Measurements from ENCODE around the gene TIMP2. TPM values are rescaled to one million over a fixed set of nuclear protein-coding genes. Genes with fewer than 3 reads are reported as not detected.

Gene TIMP2
- total and polyA plus RNA-seq, 2 of the 13 experiments (the other 11 are each of a cell fraction or from before 2014, with no cell fraction given), result 3.8 to 8.5 TPM

DNA sequence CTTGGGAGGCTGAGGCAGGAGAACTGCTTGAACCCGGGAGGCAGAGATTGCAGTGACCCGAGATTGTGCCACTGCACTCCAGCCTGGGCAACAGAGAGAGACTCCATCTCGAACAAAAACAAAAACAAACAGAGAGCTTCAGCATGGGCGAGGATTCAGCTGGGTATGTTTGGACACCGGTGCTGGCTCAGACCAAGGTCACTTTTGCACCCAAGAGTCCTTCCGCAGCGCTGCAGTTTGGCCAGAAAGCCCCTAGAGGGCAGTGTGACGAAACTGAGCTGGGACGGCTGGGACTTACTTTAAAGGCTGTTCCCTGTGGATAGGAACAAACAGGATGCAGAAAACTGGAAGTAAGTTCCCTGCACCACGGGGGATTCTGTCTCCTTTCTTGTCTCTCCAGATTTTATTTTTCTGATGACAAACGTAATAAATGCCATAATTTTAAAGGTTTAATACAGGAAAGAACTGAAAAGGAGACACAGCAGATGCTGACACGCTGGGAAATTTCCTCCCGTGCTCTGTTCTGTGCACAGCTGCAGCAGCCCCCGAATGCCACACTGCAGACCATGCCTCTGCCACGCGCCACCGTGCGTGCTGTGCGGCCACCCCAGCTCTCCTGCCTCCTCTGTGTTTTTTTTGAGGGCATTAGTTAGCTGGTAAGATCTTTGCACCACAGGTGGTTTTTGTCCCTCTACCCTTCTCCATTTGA, 59.4 kb downstream of the TIMP2 start (continued):
- TF ChIP-seq IRF9 (CRISPR knock-in tag; IDR thresholded peaks at IDR 0.05; ENCODE audit: borderline replicate concordance) (no peak), ZNF224 (CRISPR knock-in tag; IDR thresholded peaks at IDR 0.05) (0 out of 2 replicates have a peak, but pooled peaks have one; percentile 48), ZSCAN20 (CRISPR knock-in tag; IDR thresholded peaks at IDR 0.05; ENCODE audit: borderline replicate concordance) (0 out of 2 replicates have a peak, but pooled peaks have one; percentile 65), PHF5A (CRISPR knock-in tag; IDR thresholded peaks at IDR 0.05; ENCODE audit: low read depth, unreplicated experiment) (no peak), GTF2F1 (IDR thresholded peaks at IDR 0.05; ENCODE audit: low read length) (no peak), ZSCAN22 (CRISPR knock-in tag; IDR thresholded peaks at IDR 0.05) (no peak), RFXANK (CRISPR knock-in tag; IDR thresholded peaks at IDR 0.05) (0 out of 2 replicates have a peak, but pooled peaks have one; percentile 73), ZFX (CRISPR knock-in tag; IDR thresholded peaks at IDR 0.05; ENCODE audit: low read depth) (no peak), ELF3 (CRISPR knock-in tag; IDR thresholded peaks at IDR 0.05) (peak; percentile 57; the same call in 1 of the 2 replicates), NFKBIZ (CRISPR knock-in tag; IDR thresholded peaks at IDR 0.05) (no peak), SAP130 (CRISPR knock-in tag; IDR thresholded peaks at IDR 0.05; ENCODE audit: low read depth) (peak; percentile 85)
- TF ChIP-seq, protein P1, sequence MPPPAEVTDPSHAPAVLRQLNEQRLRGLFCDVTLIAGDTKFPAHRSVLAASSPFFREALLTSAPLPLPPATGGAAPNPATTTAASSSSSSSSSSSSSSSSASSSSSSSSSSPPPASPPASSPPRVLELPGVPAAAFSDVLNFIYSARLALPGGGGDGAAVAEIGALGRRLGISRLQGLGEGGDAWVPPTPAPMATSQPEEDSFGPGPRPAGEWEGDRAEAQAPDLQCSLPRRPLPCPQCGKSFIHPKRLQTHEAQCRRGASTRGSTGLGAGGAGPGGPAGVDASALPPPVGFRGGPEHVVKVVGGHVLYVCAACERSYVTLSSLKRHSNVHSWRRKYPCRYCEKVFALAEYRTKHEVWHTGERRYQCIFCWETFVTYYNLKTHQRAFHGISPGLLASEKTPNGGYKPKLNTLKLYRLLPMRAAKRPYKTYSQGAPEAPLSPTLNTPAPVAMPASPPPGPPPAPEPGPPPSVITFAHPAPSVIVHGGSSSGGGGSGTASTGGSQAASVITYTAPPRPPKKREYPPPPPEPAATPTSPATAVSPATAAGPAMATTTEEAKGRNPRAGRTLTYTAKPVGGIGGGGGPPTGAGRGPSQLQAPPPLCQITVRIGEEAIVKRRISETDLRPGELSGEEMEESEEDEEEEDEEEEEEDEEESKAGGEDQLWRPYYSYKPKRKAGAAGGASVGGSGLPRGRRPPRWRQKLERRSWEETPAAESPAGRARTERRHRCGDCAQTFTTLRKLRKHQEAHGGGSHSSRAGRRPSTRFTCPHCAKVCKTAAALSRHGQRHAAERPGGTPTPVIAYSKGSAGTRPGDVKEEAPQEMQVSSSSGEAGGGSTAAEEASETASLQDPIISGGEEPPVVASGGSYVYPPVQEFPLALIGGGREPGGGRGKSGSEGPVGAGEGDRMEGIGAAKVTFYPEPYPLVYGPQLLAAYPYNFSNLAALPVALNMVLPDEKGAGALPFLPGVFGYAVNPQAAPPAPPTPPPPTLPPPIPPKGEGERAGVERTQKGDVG (CRISPR knock-in tag; IDR thresholded peaks at IDR 0.05; ENCODE audit: borderline replicate concordance), result no peak
- TF ChIP-seq, protein P2, sequence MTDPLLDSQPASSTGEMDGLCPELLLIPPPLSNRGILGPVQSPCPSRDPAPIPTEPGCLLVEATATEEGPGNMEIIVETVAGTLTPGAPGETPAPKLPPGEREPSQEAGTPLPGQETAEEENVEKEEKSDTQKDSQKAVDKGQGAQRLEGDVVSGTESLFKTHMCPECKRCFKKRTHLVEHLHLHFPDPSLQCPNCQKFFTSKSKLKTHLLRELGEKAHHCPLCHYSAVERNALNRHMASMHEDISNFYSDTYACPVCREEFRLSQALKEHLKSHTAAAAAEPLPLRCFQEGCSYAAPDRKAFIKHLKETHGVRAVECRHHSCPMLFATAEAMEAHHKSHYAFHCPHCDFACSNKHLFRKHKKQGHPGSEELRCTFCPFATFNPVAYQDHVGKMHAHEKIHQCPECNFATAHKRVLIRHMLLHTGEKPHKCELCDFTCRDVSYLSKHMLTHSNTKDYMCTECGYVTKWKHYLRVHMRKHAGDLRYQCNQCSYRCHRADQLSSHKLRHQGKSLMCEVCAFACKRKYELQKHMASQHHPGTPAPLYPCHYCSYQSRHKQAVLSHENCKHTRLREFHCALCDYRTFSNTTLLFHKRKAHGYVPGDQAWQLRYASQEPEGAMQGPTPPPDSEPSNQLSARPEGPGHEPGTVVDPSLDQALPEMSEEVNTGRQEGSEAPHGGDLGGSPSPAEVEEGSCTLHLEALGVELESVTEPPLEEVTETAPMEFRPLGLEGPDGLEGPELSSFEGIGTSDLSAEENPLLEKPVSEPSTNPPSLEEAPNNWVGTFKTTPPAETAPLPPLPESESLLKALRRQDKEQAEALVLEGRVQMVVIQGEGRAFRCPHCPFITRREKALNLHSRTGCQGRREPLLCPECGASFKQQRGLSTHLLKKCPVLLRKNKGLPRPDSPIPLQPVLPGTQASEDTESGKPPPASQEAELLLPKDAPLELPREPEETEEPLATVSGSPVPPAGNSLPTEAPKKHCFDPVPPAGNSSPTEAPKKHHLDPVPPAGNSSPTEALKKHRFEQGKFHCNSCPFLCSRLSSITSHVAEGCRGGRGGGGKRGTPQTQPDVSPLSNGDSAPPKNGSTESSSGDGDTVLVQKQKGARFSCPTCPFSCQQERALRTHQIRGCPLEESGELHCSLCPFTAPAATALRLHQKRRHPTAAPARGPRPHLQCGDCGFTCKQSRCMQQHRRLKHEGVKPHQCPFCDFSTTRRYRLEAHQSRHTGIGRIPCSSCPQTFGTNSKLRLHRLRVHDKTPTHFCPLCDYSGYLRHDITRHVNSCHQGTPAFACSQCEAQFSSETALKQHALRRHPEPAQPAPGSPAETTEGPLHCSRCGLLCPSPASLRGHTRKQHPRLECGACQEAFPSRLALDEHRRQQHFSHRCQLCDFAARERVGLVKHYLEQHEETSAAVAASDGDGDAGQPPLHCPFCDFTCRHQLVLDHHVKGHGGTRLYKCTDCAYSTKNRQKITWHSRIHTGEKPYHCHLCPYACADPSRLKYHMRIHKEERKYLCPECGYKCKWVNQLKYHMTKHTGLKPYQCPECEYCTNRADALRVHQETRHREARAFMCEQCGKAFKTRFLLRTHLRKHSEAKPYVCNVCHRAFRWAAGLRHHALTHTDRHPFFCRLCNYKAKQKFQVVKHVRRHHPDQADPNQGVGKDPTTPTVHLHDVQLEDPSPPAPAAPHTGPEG (CRISPR knock-in tag; IDR thresholded peaks at IDR 0.05), result no peak
- TF ChIP-seq, protein P3, sequence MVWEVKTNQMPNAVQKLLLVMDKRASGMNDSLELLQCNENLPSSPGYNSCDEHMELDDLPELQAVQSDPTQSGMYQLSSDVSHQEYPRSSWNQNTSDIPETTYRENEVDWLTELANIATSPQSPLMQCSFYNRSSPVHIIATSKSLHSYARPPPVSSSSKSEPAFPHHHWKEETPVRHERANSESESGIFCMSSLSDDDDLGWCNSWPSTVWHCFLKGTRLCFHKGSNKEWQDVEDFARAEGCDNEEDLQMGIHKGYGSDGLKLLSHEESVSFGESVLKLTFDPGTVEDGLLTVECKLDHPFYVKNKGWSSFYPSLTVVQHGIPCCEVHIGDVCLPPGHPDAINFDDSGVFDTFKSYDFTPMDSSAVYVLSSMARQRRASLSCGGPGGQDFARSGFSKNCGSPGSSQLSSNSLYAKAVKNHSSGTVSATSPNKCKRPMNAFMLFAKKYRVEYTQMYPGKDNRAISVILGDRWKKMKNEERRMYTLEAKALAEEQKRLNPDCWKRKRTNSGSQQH (CRISPR knock-in tag; IDR thresholded peaks at IDR 0.05; ENCODE audit: low read depth), result peak; percentile 22; the same call in 1 of the 2 replicates
